GM12878 (cell line): Measurements from ENCODE around the gene RNF220. TPM values are rescaled to one million over a fixed set of nuclear protein-coding genes. Genes with fewer than 3 reads are reported as not detected.

Source experiments
- ATAC-seq: fragments of 200-7000 bp; cut with Tn5 transposase; 3 replicates; pipeline ENCODE4 v1.9.1; 2020; ENCODE audit warnings: mild to moderate bottlenecking, moderate library complexity
- BruUV-seq: library from RNA; stranded (reverse); fragments of 400-500 nt; replicated peaks from 2 replicates; lab custom pipeline; 2021; lab: Mats Ljungman, UMichigan
- CTCF ChIA-PET: fragments of 300-600 bp; sonication (Branson Sonifier 250); formaldehyde crosslinking; extraction: SDS; loops from one replicate; lab custom pipeline; 2021; ENCODE audit warnings: inconsistent platforms; lab: Yijun Ruan, JAX
- POLR2A ChIA-PET: fragments of 350-600 bp; formaldehyde crosslinking; extraction: SDS; loops from one replicate; lab custom pipeline; 2021; ENCODE audit warnings: inconsistent platforms; lab: Charles Lee
- RAD21 ChIA-PET: fragments of 300-600 bp; sonication (Branson Sonifier 250); formaldehyde crosslinking; loops from one replicate; lab custom pipeline; 2023; ENCODE audit warnings: antibody characterized with exemption; ENCODE audit not compliant: unreplicated experiment; lab: Charles Lee
- SMC1A ChIA-PET: fragments of 300-600 bp; sonication (Branson Sonifier 250); formaldehyde crosslinking; loops from one replicate; lab custom pipeline; 2023; ENCODE audit not compliant: unreplicated experiment, uncharacterized antibody; lab: Charles Lee
- DNase-seq: peaks from one replicate; pipeline ENCODE4 v3.0.0-alpha.2; 2011; ENCODE audit warnings: low read depth, low spot score
- FAIRE-seq: peaks from 3 replicates; lab custom pipeline; 2011; peaks lifted over from hg19 to GRCh38; lab: Jason Lieb, UNC
- H2AFZ ChIP-seq: 2 replicates; pipeline ENCODE4 v1.6.0; 2011; ENCODE audit warnings: low read depth, low read length, control low read depth; ENCODE audit not compliant: control insufficient read depth
- H3K27ac ChIP-seq: 2 replicates; pipeline ENCODE4 v1.5.1; 2011; ENCODE audit warnings: control low read depth; ENCODE audit not compliant: control insufficient read depth, insufficient read depth
- H3K27me3 ChIP-seq, 2 experiments: replicated peaks in 1 of 2; 2 replicates each; pipeline versions ENCODE4 v1.6.0 to v1.6.1; 2011; ENCODE audit warnings: low read length in 1 of 2; ENCODE audit not compliant: control insufficient read depth in 2 of 2, insufficient read depth in 2 of 2
- H3K36me3 ChIP-seq, 2 experiments: 2 replicates each; pipeline ENCODE4 v1.5.1; 2011; ENCODE audit warnings: low read length in 1 of 2; ENCODE audit not compliant: control insufficient read depth in 2 of 2, insufficient read depth in 2 of 2
- H3K4me1 ChIP-seq: 2 replicates; pipeline ENCODE4 v1.6.1; 2011; ENCODE audit warnings: mild to moderate bottlenecking, low read length, moderate library complexity, mixed read lengths; ENCODE audit not compliant: control insufficient read depth, insufficient read depth
- H3K4me2 ChIP-seq: 2 replicates; pipeline ENCODE4 v1.6.0; 2011; ENCODE audit warnings: control low read depth; ENCODE audit not compliant: control insufficient read depth, insufficient read depth
- H3K4me3 ChIP-seq: fragments of 200-600 bp; sonication (generic); 2 replicates; pipeline ENCODE4 v1.5.1; 2016
- H3K79me2 ChIP-seq: 2 replicates; pipeline ENCODE4 v1.6.0; 2011; ENCODE audit warnings: low read length; ENCODE audit not compliant: control insufficient read depth, insufficient read depth
- H3K9ac ChIP-seq: 2 replicates; pipeline ENCODE4 v1.8.0; 2011; ENCODE audit warnings: low read length, control low read depth, mixed read lengths; ENCODE audit not compliant: control insufficient read depth, insufficient read depth
- H3K9me3 ChIP-seq: replicated peaks from 3 replicates; pipeline ENCODE4 v1.5.1; 2011; ENCODE audit warnings: mild to moderate bottlenecking, low read length; ENCODE audit not compliant: control insufficient read depth, insufficient read depth
- H4K20me1 ChIP-seq: 2 replicates; pipeline ENCODE4 v1.6.0; 2011; ENCODE audit not compliant: control insufficient read depth, insufficient read depth
- CTCF ChIP-seq, 3 experiments: IDR thresholded peaks in 2 of 3; conservative IDR thresholded peaks in 1 of 3; 2 replicates each; pipeline ENCODE4 v1.5.1; 2011; ENCODE audit warnings: low read depth in 3 of 3, low read length in 3 of 3, mild to moderate bottlenecking in 3 of 3, control low read depth in 2 of 3, moderate library complexity in 2 of 3, inconsistent platforms in 1 of 3, mixed read lengths in 1 of 3; ENCODE audit not compliant: control insufficient read depth in 2 of 3, insufficient read depth in 1 of 3; ENCODE audit errors: extremely low read depth in 1 of 3
- PBX3 ChIP-seq: IDR thresholded peaks from 2 replicates; pipeline ENCODE4 v1.6.1; 2011; ENCODE audit warnings: mild to moderate bottlenecking, low read depth, low read length, moderate library complexity; ENCODE audit not compliant: insufficient replicate concordance
- POU2F2 ChIP-seq: IDR thresholded peaks from 3 replicates; pipeline ENCODE4 v1.6.1; 2011; ENCODE audit warnings: low read depth, mild to moderate bottlenecking, low read length, borderline replicate concordance
- RAD21 ChIP-seq: IDR thresholded peaks from 2 replicates; pipeline ENCODE4 v1.6.1; 2011; ENCODE audit warnings: mild to moderate bottlenecking, low read depth, low read length, moderate library complexity; ENCODE audit not compliant: insufficient read depth
- RUNX3 ChIP-seq: IDR thresholded peaks from 2 replicates; pipeline ENCODE4 v1.6.1; 2012; ENCODE audit warnings: low read length, inconsistent platforms
- SIX5 ChIP-seq: IDR thresholded peaks from 2 replicates; pipeline ENCODE4 v1.6.1; 2011; ENCODE audit warnings: mild to moderate bottlenecking, low read depth, low read length, moderate library complexity; ENCODE audit not compliant: severe bottlenecking
- SMC3 ChIP-seq: IDR thresholded peaks from 2 replicates; pipeline ENCODE4 v1.6.1; 2011; ENCODE audit warnings: low read length, improper control_type of control experiment, borderline replicate concordance
- YY1 ChIP-seq: IDR thresholded peaks from 2 replicates; pipeline ENCODE4 v1.6.1; 2011; ENCODE audit warnings: low read depth, mild to moderate bottlenecking, low read length
- ZBED1 ChIP-seq: IDR thresholded peaks from 2 replicates; pipeline ENCODE4 v1.6.1; 2016; ENCODE audit warnings: borderline replicate concordance
- WGBS: methylation state at CpG from one replicate; pipeline ENCODE4 v1.1.6; 2016; ENCODE audit warnings: low lambda C conversion rate; ENCODE audit not compliant: insufficient replicate concordance, insufficient coverage; ENCODE audit errors: missing lambda C conversion rate; 5-methylcytosine and 5-hydroxymethylcytosine counted together
- in situ Hi-C: fragments of 300-500 bp; cut with MboI; formaldehyde crosslinking; loops from 9 replicates; pipeline ENCODE4 v1.14.3; 2018; ENCODE audit warnings: mixed read lengths
- intact Hi-C: fragments of 100-400 bp; cut with micrococcal nuclease; formaldehyde crosslinking; loops from one replicate; pipeline ENCODE4 v1.14.2; 2022; ENCODE audit not compliant: unreplicated experiment
- polyA plus RNA-seq, 11 experiments: library from polyadenylated mRNA; depleted of rRNA in 4 of 11; unstranded in 6 of 11; stranded (reverse) in 5 of 11; fragments of >200 nt; fragmentation: Nextera tagmentation in 4 of 11; fragmentation: Illumina TruSeq in 1 of 11; extraction: Ambion mirVana in 4 of 11; extraction: Trizol in 1 of 11; gene quantifications; 1 replicate in 1 of 11; 2 replicates in 10 of 11; pipeline versions ENCODE4 v1.2.1 to v1.2.3, GENCODE V29; 2011 to 2016; ENCODE audit warnings: inconsistent platforms in 2 of 11, missing spikeins in 2 of 11, low read depth in 1 of 11
- total RNA-seq, 4 experiments: library from RNA; depleted of rRNA in 3 of 4; stranded (reverse); fragments of >200 nt in 3 of 4; fragmentation: Illumina TruSeq in 1 of 4; extraction: Trizol in 1 of 4; gene quantifications; 2 replicates each; pipeline versions ENCODE4 v1.2.1 to v1.2.3, GENCODE V29; 2013 to 2021

Gene RNF220
- total and polyA plus RNA-seq, 10 of the 15 experiments (the other 5 are each of a cell fraction or from before 2014, with no cell fraction given): 4.6 to 84.1 (median 53.7) TPM

GRCh38 chr1:44677201-44677766, 272.2 kb downstream of the RNF220 start:
- SMC1A ChIA-PET: interaction anchor here (0.7 to 6.7 kb wide), 3 partner anchors 10 to 111 kb away, joined by 3 to 76 read pairs (median 5); no protein-coding TSS in a partner anchor
- H3K79me2 ChIP-seq: peaks cover 5% of the 10 kb centered on the region
- BruUV-seq: no TSS peak
- WGBS: 26% methylated on average over 6 of the region's 6 CpGs
- DNase-seq (no peak), FAIRE-seq (peak; percentile 83), ATAC-seq (peak; percentile 4; the same call in 1 of the 3 replicates)
- intact Hi-C loops: no loop called here
- H3K9me3 ChIP-seq: no peaks in the 10 kb centered on the region
- RAD21 ChIA-PET: interaction anchor here (0.9 kb wide), 1 partner anchor 26 kb away, joined by 3 read pairs; no protein-coding TSS in a partner anchor
- H2AFZ ChIP-seq: peak overlapping the region; percentile 47
- CTCF ChIA-PET: interaction anchor here (0.6 to 3.6 kb wide), 7 partner anchors 11 to 357 kb away, joined by 3 to 18 read pairs (median 6); no protein-coding TSS in a partner anchor
- POLR2A ChIA-PET: no interaction called here
- H3K9ac ChIP-seq: no peak overlapping the region
- in situ Hi-C loops: no loop called here
- no peaks in the 10 kb centered on the region for H3K27me3 ChIP-seq
- peak overlapping the region; percentile 87 for H3K27ac ChIP-seq
- H3K4me3 ChIP-seq: peak overlapping the region; percentile 22; the same call in 1 of the 2 replicates
- TF ChIP-seq POU2F2 (peak; percentile 85; the same call in 1 of the 3 replicates), ZBED1 (no peak), YY1 (peak; percentile 66; the same call in 1 of the 2 replicates), CTCF (IDR thresholded peaks at IDR 0.05 in 2 of 3, conservative IDR thresholded peaks at IDR 0.05 in 1 of 3; ENCODE audit: control insufficient read depth in 2 of 3, extremely low read depth in 1 of 3, insufficient read depth in 1 of 3, low read depth in 3 of 3, low read length in 3 of 3) (peak; percentile 47 to 73 (median 55)), SMC3 (peak; percentile 40; the same call in 1 of the 2 replicates), RAD21 (peak; percentile 46; the same call in 1 of the 2 replicates), RUNX3 (peak; percentile 47), PBX3 (no peak), SIX5 (no peak)
- H4K20me1 ChIP-seq: no peaks in the 10 kb centered on the region
- H3K4me1 ChIP-seq: peaks cover 48% of the 10 kb centered on the region
- H3K36me3 ChIP-seq: no peaks in the 10 kb centered on the region
- H3K4me2 ChIP-seq: peak overlapping the region; percentile 94; the same call in 1 of the 2 replicates
